HG02938 (cell line): ENCODE data around the gene OR2AK2.

Source experiments
- ATAC-seq: cut with Tn5 transposase; IDR thresholded peaks from one replicate; pipeline ENCODE4 v1.9.1; 2021; ENCODE audit warnings: mild to moderate bottlenecking, moderate library complexity; ENCODE audit not compliant: unreplicated experiment

The OR2AK2 gene

DNA sequence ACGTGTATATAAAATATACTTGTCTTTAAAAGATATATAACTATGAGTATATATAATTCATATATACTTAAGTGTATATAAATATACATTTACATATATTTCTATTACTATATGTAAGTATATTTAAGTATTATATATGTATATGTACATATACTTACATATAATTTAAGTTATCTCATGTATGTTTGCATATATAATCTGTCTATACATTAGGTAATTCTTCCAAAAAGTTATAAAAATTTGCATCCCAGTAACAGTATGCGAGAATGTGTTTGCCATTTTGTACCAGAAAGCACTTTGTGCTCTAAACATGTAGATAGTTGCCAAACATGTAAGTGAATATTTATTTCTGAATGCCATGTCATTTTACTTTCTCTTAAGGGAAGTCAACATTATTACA lies at the start of gene OR2AK2:
Gene OR2AK2, plus strand, starts transcription at position 301 of the 400 bp plus-strand sequence. CDS start 144 bp downstream, outside the sequence.
- no peak for ATAC-seq

DNA sequence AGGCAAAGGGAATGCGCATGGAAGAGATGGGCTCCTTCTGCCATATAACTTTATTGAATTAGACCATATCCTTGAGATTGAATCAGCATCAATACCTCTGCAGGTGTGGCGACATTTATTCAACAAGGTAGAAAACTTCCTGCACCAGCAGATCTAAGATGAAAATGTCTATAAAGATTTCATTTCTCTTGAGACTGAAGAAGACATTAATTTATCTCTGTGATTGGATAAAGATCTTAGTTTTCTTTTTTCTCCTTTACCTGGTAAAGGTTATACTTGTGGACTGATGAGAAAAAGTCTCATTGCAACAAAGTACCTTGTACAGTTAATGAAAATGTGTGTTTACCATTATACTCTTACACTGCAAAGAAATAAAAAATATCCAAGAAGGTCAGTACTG lies 45.1 kb upstream of the OR2AK2 start, which contains the start of gene OR2T8:
Gene OR2T8, plus strand, starts transcription at position 301 of the 400 bp plus-strand sequence. CDS start 766 bp downstream, outside the sequence.
- no peak for ATAC-seq

GRCh38 chr1:247923941-247924340 lies 41.1 kb upstream of the OR2AK2 start:
- ATAC-seq, result no peak

DNA sequence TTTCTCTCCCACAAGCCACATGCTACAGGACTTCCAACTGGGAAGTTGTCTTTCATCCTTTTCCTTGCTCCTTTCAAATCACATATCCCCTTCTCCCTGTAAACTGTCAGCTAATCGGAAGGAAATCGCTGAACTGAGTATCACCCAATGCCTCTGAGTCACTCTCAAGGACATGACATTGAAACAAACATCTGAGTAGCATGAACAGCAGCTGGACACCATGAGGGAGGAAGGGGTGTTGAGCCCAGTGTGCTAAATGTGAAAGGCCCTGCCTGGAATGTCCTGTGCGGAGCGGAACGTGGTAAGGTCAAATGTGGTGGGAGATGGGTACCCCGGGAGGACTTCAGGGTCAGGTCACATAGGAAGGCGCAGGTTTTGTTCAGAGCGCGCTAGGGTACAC lies 40.2 kb upstream of the OR2AK2 start, which contains the start of gene OR2AJ1:
Gene OR2AJ1, plus strand, starts transcription at position 22 of the 400 bp plus-strand sequence. CDS start 8,880 bp downstream, outside the sequence.
- ATAC-seq, result no peak

DNA sequence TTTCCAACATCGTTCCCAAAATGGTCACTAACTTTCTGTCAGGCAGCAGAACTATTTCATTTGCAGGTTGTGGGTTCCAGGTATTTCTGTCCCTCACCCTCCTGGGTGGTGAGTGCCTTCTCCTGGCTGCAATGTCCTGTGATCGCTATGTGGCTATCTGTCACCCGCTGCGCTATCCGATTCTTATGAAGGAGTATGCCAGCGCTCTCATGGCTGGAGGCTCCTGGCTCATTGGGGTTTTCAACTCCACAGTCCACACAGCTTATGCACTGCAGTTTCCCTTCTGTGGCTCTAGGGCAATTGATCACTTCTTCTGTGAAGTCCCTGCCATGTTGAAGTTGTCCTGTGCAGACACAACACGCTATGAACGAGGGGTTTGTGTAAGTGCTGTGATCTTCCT lies 31.0 kb upstream of the OR2AK2 start:
- ATAC-seq, result no peak

DNA sequence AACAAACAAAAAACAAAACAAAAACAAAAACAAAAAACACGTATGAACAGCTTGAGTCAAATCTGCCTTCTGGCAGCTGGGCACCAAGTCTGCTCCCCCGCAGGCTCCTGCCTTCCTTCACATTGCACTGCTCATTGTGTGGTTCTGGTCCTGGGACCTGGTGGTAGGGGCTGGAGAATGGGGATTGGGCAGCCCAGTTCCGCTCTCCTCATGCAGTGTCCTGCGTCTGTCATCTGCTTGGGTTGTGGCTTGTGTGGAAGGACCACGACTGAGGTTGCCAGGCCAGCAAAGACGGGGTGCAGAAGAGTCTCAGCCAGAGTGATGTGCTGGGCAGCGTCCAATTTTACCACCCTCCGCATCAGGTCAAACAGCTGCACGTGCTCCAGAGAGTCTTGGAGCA lies 29.3 kb upstream of the OR2AK2 start:
- ATAC-seq, result no peak

DNA sequence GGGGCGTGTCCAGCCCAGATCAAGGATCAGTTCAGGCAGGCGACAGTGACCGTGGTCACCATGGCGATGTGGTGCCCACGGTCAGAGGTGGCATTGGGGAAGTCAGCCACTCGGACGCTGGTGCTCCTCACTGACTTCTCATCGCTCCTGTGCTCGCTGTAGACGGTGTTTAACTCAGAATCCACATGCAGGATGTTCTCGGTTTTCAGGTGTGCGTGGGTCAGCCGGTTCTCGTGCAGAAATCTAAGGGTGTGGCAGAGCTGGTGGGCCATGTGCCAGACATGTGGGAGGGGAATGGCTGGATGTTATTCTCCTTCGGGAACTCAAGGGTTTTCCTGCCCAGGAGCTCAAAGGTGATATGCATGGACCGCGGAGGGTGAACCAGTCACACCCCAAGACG lies 28.6 kb upstream of the OR2AK2 start:
- ATAC-seq, result no peak

DNA sequence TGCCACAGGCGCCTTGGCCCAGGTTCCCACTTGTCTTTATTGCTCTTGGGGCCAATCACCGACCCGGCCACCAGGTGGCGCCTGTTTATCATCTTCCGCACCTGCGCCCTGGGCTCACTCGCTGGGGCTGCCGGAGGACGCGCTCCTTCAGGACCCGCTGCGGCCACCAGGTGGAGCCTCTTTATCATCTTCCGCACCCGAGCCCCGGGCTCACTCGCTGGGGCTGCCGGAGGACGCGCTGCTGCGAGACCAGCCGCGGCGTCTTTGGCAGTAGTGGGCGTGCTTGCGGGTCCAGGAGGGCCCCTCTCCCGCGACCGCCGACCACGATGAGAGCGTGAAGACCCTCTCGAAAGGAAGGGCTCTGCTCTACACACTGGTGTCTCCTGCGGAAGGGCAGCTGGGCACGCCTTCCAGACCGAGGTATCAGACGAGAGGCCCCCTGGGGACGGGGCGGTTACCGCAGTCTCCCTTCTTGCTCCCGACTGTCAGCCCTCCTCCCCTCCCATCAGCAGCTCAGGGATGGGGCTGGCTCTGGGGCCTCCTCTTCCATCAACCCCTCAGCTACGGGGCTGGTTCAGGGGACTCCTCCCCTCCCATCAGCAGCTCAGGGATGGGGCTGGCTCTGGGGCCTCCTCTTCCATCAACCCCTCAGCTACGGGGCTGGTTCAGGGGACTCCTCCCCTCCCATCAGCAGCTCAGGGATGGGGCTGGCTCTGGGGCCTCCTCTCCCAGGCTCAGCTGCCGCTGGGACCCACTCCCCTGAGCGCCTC lies 27.9 kb upstream of the OR2AK2 start:
- peak; percentile 100 for ATAC-seq

DNA sequence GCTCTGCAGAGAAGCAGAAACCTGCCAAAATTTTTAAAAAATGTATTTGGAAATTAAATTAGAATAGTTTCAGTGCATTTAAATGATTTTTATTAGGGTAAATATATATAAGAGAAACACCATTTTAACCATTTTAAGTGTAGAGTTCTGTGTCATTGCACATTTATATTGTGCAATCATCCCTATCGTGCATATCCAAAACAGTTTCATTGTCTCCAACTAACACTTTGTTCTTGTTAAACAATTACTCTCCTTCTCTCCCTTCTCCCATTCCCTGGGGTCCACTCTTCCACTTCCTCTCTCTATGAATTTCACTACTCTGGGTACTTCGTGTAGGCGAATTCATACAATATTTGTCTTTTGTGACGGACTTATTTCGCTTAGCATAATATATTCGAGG lies 22.4 kb upstream of the OR2AK2 start:
- ATAC-seq, result no peak

DNA sequence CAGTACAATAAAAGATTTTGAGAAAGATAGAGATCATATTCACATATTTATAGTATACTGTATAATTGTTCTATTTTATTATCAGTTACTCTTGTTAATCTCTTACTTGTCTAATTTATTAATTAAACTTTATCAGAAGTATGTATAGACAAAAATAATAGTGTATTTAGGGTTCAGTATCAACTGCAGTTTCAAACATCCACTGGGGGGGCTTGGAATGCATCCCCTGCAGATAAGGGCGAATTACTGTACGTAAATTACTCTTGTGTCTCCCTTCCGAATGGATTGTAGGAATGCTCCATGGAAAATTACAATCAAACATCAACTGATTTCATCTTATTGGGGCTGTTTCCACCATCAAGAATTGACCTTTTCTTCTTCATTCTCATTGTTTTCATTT lies 16.5 kb upstream of the OR2AK2 start, which contains the start of gene OR2L8:
Gene OR2L8, plus strand, starts transcription at position 301 of the 400 bp plus-strand sequence. Its CDS starts 0 bp downstream, at position 301.
- ATAC-seq, result no peak

DNA sequence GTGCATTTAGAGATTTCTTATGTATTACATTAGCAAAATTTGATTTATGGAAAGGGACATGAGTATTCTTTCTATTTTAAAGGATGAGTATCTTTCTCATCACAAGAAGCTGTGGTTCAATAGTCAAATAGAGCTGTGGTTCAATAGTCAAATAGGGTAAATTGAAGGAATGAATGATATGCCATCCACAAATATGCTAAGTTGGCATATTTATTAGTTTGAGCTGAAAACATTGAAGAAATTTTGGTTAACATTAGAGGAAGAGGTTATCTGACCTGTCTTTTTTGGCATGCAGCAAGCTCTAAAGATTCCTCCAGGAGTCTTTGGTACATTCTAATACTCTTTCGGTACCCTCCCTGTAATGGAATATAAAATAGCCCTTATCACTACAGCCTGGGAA lies 11.6 kb upstream of the OR2AK2 start:
- no peak for ATAC-seq

- ATAC-seq, result no peak
These were observed 3.2 kb upstream of the OR2AK2 start for GRCh38 chr1:247961791-247962190.

GRCh38 chr1:247962911-247963588 lies 2.0 kb upstream of the OR2AK2 start:
- no peak for ATAC-seq

DNA sequence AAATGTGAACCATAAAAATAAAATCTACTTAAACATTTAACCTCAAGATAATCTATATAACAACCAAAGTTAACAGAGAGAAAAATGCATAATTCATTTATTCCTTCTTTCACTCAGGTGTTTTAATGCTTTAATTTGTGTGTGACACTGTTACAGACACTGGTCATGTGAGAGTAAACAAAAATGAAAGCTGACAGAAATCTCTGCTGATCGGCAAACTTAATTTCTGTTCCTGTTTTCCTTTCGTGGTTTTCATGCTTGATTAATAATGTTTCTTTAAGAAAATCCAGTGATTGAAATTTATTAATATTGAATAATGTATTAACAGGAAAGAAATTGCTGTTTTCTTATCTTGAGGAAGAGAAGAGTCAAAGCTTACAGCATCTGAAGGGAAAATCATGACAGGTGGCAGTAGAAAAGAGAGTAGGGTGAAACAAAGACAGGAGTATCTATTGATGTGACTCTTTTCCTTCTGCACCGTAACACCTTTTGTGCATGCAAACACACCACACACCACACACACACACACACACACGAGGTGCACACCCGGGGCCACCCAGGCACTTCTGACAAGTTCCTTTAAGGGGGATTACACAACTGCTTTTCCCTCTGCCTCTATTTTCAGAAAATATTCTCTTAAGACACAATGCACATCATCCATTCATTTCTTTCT lies 1.6 kb downstream of the OR2AK2 start:
- ATAC-seq, result peak; percentile 77

DNA sequence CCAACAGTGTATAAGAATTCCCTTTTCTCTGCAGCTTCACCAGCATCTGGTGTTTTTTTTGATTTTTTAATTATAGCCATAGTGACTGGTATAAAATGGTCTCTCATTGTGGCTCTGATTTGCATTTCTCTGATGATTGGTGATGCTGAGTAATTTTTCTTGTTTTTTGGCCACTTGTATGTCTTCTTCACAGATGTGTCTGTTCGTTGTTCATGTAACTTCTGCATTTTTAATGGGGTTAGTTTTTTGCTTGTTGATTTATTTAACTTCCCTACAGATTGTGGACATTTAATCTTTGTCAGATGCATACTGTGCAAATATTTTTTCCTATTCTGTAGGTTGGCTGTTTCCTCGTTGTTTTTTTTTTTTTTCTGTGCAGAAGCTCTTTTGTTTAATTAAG lies 28.0 kb downstream of the OR2AK2 start:
- no peak for ATAC-seq

DNA sequence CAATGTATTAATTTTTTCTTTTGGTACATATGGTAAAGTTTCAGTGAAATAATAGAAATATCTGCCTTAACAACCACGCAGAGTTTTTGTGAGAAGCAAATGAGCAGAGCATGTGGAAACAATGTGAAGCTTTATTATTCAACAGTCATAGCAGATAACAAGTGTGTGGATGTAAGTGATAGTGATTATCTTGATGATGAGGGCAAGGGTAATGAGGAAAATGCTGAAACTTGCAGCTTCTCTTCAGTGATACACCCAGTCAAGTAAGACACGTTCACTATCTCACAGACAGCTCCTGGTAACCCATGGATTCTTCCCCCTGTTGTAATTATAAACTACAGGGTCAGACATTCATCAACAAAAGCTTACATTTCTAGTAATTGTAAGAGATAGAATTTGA lies 33.8 kb downstream of the OR2AK2 start:
- no peak for ATAC-seq

GRCh38 chr1:248000169-248000568 lies 35.1 kb downstream of the OR2AK2 start:
- no peak for ATAC-seq

DNA sequence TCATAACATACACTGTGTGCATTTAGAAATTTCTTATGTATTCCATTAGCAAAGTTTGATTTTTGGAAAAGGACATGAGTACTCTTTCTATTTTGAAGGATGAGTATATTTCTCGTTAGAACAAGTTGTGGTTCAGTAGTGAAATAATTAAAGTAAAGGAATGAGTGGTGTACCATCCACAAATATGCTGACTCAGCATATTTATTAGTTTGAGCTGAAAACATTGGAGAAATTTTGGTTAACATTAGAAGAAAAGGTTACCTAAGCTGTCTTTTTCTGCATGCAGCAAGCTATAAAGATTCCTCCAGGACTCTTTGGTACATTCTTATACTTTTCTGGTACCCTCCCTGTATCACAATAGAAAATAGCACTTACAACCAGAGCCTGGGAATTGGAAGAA lies 42.7 kb downstream of the OR2AK2 start:
- no peak for ATAC-seq

GRCh38 chr1:248009681-248010080 lies 44.6 kb downstream of the OR2AK2 start:
- ATAC-seq, result no peak

DNA sequence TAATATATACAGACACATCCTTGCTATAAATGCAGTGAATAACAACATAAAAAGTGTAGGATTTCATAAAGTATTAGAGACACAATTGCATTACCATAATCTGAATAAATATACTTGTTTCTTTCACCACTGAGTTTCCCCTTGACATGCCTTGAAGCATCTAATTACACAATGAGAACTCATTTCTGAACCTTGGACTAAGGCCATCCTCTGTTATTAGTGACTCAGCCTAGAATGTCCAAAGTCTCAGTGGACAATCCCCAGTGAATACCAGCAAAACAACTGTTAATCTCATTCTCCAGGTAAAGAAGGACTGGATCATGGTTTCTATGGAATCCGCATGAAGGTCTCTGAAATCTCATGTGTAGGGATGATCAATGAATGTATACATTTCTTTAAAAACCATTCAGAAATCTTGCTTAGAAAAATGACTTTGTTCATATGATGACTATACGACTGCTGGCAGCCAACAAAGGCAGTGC lies 48.2 kb downstream of the OR2AK2 start, which contains the start of gene OR2L5:
Gene OR2L5, plus strand, starts transcription at position 432 of the 482 bp plus-strand sequence. CDS start 8,288 bp downstream, outside the sequence.
- ATAC-seq, result no peak

DNA sequence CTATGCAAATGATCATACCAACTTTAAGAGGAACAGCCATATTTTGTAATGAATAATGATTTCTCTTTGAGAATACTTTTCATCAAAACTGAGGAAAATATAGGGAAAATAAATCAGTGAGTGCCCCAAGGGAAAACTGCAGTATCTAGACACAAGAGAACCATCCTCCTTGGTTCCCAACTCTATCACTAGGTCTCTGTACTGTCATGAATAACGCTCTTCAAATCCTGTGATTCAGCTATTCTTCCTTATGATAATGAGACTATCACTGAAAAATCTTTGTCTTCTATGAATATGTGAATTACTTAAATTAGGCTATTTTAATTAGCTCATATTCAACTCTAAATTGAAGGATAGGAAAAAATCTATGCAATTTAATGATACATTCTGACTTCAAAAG lies 50.8 kb downstream of the OR2AK2 start:
- no peak for ATAC-seq
